GM23338 (cell line): Measurements from ENCODE around the gene ME1. TPM values are rescaled to one million over a fixed set of nuclear protein-coding genes. Genes with fewer than 3 reads are reported as not detected.

Experiments used
- ATAC-seq: fragments of 200-7000 bp; cut with Tn5 transposase; 3 replicates; pipeline ENCODE4 v1.9.1; 2020
- DNase-seq: peaks from one replicate; pipeline ENCODE4 v3.0.0-alpha.2; 2015; ENCODE audit warnings: low spot score
- H2AFZ ChIP-seq: fragments of 200-600 bp; sonication (generic); 2 replicates; pipeline ENCODE4 v1.8.0; 2016; ENCODE audit warnings: antibody characterized with exemption, mild to moderate bottlenecking, moderate library complexity
- H3F3A ChIP-seq: fragments of 200-600 bp; sonication (generic); replicated peaks from 2 replicates; pipeline ENCODE4 v1.8.0; 2017; ENCODE audit warnings: antibody characterized with exemption, mixed run types, low read depth
- H3K27ac ChIP-seq: fragments of 200-600 bp; sonication (generic); 2 replicates; pipeline ENCODE4 v1.6.1; 2016; ENCODE audit warnings: low read depth
- H3K27me3 ChIP-seq: fragments of 200-600 bp; sonication (generic); 2 replicates; pipeline ENCODE4 v1.8.0; 2016; ENCODE audit warnings: mild to moderate bottlenecking, mixed run types, moderate library complexity; ENCODE audit not compliant: insufficient read depth
- H3K36me3 ChIP-seq: fragments of 200-600 bp; sonication (generic); 2 replicates; pipeline ENCODE4 v1.8.0; 2016; ENCODE audit warnings: mild to moderate bottlenecking; ENCODE audit not compliant: insufficient read depth
- H3K4me1 ChIP-seq: fragments of 200-600 bp; sonication (generic); 2 replicates; pipeline ENCODE4 v1.8.0; 2016; ENCODE audit warnings: mild to moderate bottlenecking, moderate library complexity; ENCODE audit not compliant: insufficient read depth
- H3K4me2 ChIP-seq: fragments of 200-600 bp; sonication (generic); 2 replicates; pipeline ENCODE4 v1.7.1; 2017; ENCODE audit warnings: mixed run types
- H3K4me3 ChIP-seq: fragments of 200-600 bp; sonication (generic); 2 replicates; pipeline ENCODE4 v1.6.1; 2016; ENCODE audit warnings: mixed run types
- H3K79me2 ChIP-seq: fragments of 200-600 bp; sonication (generic); replicated peaks from 2 replicates; pipeline ENCODE4 v1.8.0; 2017; ENCODE audit warnings: mild to moderate bottlenecking; ENCODE audit not compliant: insufficient read depth
- H3K9me2 ChIP-seq: fragments of 200-600 bp; sonication (generic); 2 replicates; pipeline ENCODE4 v1.8.0; 2017; ENCODE audit not compliant: insufficient read depth
- H4K20me1 ChIP-seq: fragments of 200-600 bp; sonication (generic); replicated peaks from 2 replicates; pipeline ENCODE4 v1.8.0; 2017; ENCODE audit warnings: mild to moderate bottlenecking; ENCODE audit not compliant: insufficient read depth
- H3K27ac Mint-ChIP-seq: 2 replicates; pipeline ENCODE4 v1.8.0; 2020; ENCODE audit warnings: inconsistent platforms, mild to moderate bottlenecking, moderate library complexity, mixed read lengths
- H3K27me3 Mint-ChIP-seq: 3 replicates; pipeline ENCODE4 v1.8.0; 2022; ENCODE audit warnings: low read depth, mild to moderate bottlenecking, moderate library complexity, mixed read lengths, inconsistent platforms; ENCODE audit not compliant: insufficient read depth, poor library complexity
- H3K36me3 Mint-ChIP-seq: 3 replicates; pipeline ENCODE4 v1.8.0; 2021; ENCODE audit warnings: low read depth, mild to moderate bottlenecking, inconsistent platforms, moderate library complexity, mixed read lengths
- H3K4me1 Mint-ChIP-seq: 3 replicates; pipeline ENCODE4 v1.8.0; 2020; ENCODE audit warnings: mild to moderate bottlenecking, inconsistent platforms, mixed read lengths
- H3K4me3 Mint-ChIP-seq: 3 replicates; pipeline ENCODE4 v1.8.0; 2021; ENCODE audit warnings: moderate library complexity, mild to moderate bottlenecking, inconsistent platforms, mixed read lengths
- H3K9me3 Mint-ChIP-seq: 3 replicates; pipeline ENCODE4 v1.8.0; 2020; ENCODE audit warnings: moderate library complexity, mild to moderate bottlenecking, inconsistent platforms, mixed read lengths
- CREB1 ChIP-seq: fragments of 250-450 bp; sonication (Bioruptor Pico); IDR thresholded peaks from 2 replicates; pipeline ENCODE4 v1.5.0; 2020; ENCODE audit warnings: low read depth, mild to moderate bottlenecking, moderate library complexity
- CTCF ChIP-seq, 2 experiments: fragments of 200-600 bp in 1 of 2; sonication (generic) in 1 of 2; conservative IDR thresholded peaks; 2 replicates each; pipeline versions ENCODE4 v1.5.1 to v1.6.1; 2016 to 2017; ENCODE audit warnings: antibody characterized with exemption in 2 of 2, low read depth in 2 of 2, mild to moderate bottlenecking in 2 of 2, moderate library complexity in 1 of 2
- ETS1 ChIP-seq: IDR thresholded peaks from 2 replicates; pipeline ENCODE4 v1.6.1; 2016; ENCODE audit warnings: antibody characterized with exemption
- EZH2 ChIP-seq: fragments of 200-600 bp; sonication (generic); IDR thresholded peaks from one replicate; pipeline ENCODE4 v1.8.0; 2017; ENCODE audit warnings: antibody characterized with exemption, mild to moderate bottlenecking, low read depth; ENCODE audit not compliant: unreplicated experiment
- EZH2phosphoT487 ChIP-seq: fragments of 200-600 bp; sonication (generic); IDR thresholded peaks from one replicate; pipeline ENCODE4 v1.8.1; 2018; ENCODE audit warnings: antibody characterized with exemption; ENCODE audit not compliant: unreplicated experiment
- JUNB ChIP-seq: IDR thresholded peaks from one replicate; pipeline ENCODE4 v1.6.1; 2016; ENCODE audit warnings: antibody characterized with exemption; ENCODE audit not compliant: unreplicated experiment
- NANOG ChIP-seq: IDR thresholded peaks from 2 replicates; pipeline ENCODE4 v1.6.1; 2016; ENCODE audit warnings: antibody characterized with exemption, borderline replicate concordance
- POLR2AphosphoS5 ChIP-seq: IDR thresholded peaks from 2 replicates; pipeline ENCODE4 v1.6.1; 2016; ENCODE audit warnings: antibody characterized with exemption, low read depth
- REST ChIP-seq: IDR thresholded peaks from one replicate; pipeline ENCODE4 v1.6.1; 2018; ENCODE audit warnings: antibody characterized with exemption; ENCODE audit not compliant: unreplicated experiment
- STAT1 ChIP-seq: IDR thresholded peaks from one replicate; pipeline ENCODE4 v1.6.1; 2016; ENCODE audit warnings: antibody characterized with exemption; ENCODE audit not compliant: unreplicated experiment
- ZNF114 ChIP-seq: fragments of 250-450 bp; sonication (Bioruptor Pico); IDR thresholded peaks from 2 replicates; pipeline ENCODE4 v1.5.0; 2020; ENCODE audit warnings: mild to moderate bottlenecking, moderate library complexity
- ZNF331 ChIP-seq: fragments of 250-450 bp; sonication (Bioruptor Pico); IDR thresholded peaks from 2 replicates; pipeline ENCODE4 v1.5.0; 2020; ENCODE audit warnings: low read depth, mild to moderate bottlenecking, moderate library complexity
- ZNF462 ChIP-seq: fragments of 250-450 bp; sonication (Bioruptor Pico); IDR thresholded peaks from 2 replicates; pipeline ENCODE4 v1.5.0; 2020; ENCODE audit warnings: mild to moderate bottlenecking, moderate library complexity
- polyA plus RNA-seq: library from polyadenylated mRNA; unstranded; fragments of >200 nt; fragmentation: Nextera tagmentation; extraction: Ambion mirVana; gene quantifications from 2 replicates; pipeline ENCODE4 v1.2.1, GENCODE V29; 2016
- total RNA-seq: library from RNA; depleted of rRNA; stranded (reverse); fragments of >200 nt; shearing (Covaris generic); gene quantifications from 2 replicates; pipeline ENCODE4 v1.2.3, GENCODE V29; 2014

Gene ME1
- total and polyA plus RNA-seq, 2 experiments from 2014 or later, result 6.4 to 8.0 TPM

GRCh38 chr6:83367104-83367503 lies 63.7 kb downstream of the ME1 start:
- H3K4me3 Mint-ChIP-seq, result no peak overlapping the region
- H3K9me3 Mint-ChIP-seq, result no peaks in the 10 kb centered on the region
- H3K27me3 Mint-ChIP-seq, result no peaks in the 10 kb centered on the region
- Histone ChIP-seq H3K4me1 (no peaks in the 10 kb centered on the region), H3K4me3 (no peak overlapping the region), H3K79me2 (no peaks in the 10 kb centered on the region), H3K4me2 (no peak overlapping the region), H3K27ac (no peak overlapping the region), H3K27me3 (no peaks in the 10 kb centered on the region), H4K20me1 (no peaks in the 10 kb centered on the region), H3F3A (no peaks in the 10 kb centered on the region), H3K36me3 (no peaks in the 10 kb centered on the region), H3K9me2 (peaks cover 11% of the 10 kb centered on the region; the same call in 1 of the 2 replicates), H2AFZ (no peak overlapping the region)
- no peak overlapping the region for H3K27ac Mint-ChIP-seq
- H3K36me3 Mint-ChIP-seq, result peaks cover 1% of the 10 kb centered on the region; the same call in 1 of the 3 replicates
- H3K4me1 Mint-ChIP-seq, result no peaks in the 10 kb centered on the region
- DNase-seq, result no peak
- ATAC-seq, result no peak
- TF ChIP-seq ETS1 (no peak), EZH2phosphoT487 (no peak), CREB1 (CRISPR knock-in tag) (no peak), CTCF (conservative IDR thresholded peaks at IDR 0.05; ENCODE audit: low read depth in 2 of 2) (no peak), REST (no peak), POLR2AphosphoS5 (no peak), ZNF462 (CRISPR knock-in tag) (no peak), NANOG (no peak), ZNF331 (CRISPR knock-in tag) (no peak), EZH2 (no peak), STAT1 (no peak), JUNB (no peak), ZNF114 (no peak)
